IPS DF 4.7 (cell line): ENCODE results near the gene FUCA1.
"Not testable (repeated sequence)": the region's sequence is repeated elsewhere in the genome, so short reads cannot be mapped to it uniquely, and the experiment has no call there.

Experiments
- DNase-seq: peaks from one replicate; pipeline ENCODE4 v3.0.0-alpha.2; 2013; ENCODE audit warnings: low spot score; ENCODE audit errors: extremely low read depth

FUCA1 gene

GRCh38 chr1:23867895-23868556, at the start of gene FUCA1:
Gene FUCA1, minus strand, starts transcription at chr1:23868290. Its CDS starts 4 bp downstream, at chr1:23868286.
- peak; percentile 83 for DNase-seq

GRCh38 chr1:23916209-23917131, 48.4 kb upstream of the FUCA1 start:
- peak; percentile 75 for DNase-seq

- no peak for DNase-seq
These were observed 47.4 kb upstream of the FUCA1 start for GRCh38 chr1:23915466-23915865.

- DNase-seq = no peak
These were observed 46.8 kb upstream of the FUCA1 start for GRCh38 chr1:23914921-23915320.

GRCh38 chr1:23913212-23913880, 45.3 kb upstream of the FUCA1 start, which contains the start of gene CNR2:
Gene CNR2, minus strand, starts transcription at chr1:23913362. Its CDS starts 37,745 bp downstream, at chr1:23875617.
- DNase-seq = no peak

GRCh38 chr1:23911921-23912320, 43.8 kb upstream of the FUCA1 start:
- DNase-seq = no peak

GRCh38 chr1:23910553-23911246, 42.6 kb upstream of the FUCA1 start:
- no peak for DNase-seq

- DNase-seq = no peak
These were observed 42.1 kb upstream of the FUCA1 start for GRCh38 chr1:23910144-23910543.

GRCh38 chr1:23909412-23909811, 41.3 kb upstream of the FUCA1 start:
- DNase-seq = no peak

GRCh38 chr1:23908453-23909341, 40.6 kb upstream of the FUCA1 start:
- DNase-seq = no peak

GRCh38 chr1:23906731-23907130, 38.6 kb upstream of the FUCA1 start:
- no peak for DNase-seq

- DNase-seq = no peak
These were observed 37.5 kb upstream of the FUCA1 start for GRCh38 chr1:23905461-23906025.

GRCh38 chr1:23904748-23905357, 36.8 kb upstream of the FUCA1 start:
- no peak for DNase-seq

GRCh38 chr1:23903754-23904153, 35.7 kb upstream of the FUCA1 start:
- no peak for DNase-seq

- DNase-seq = no peak
These were observed 34.5 kb upstream of the FUCA1 start for GRCh38 chr1:23902321-23903278.

- not testable (repeated sequence) for DNase-seq
These were observed 31.9 kb upstream of the FUCA1 start for GRCh38 chr1:23900017-23900416.

- DNase-seq = no peak
These were observed 31.0 kb upstream of the FUCA1 start for GRCh38 chr1:23899070-23899469.

GRCh38 chr1:23897083-23897482, 29.0 kb upstream of the FUCA1 start:
- DNase-seq = no peak
